GM12878 (cell line): ENCODE measurements around the gene SLC12A1. TPM values are rescaled to one million over a fixed set of nuclear protein-coding genes. Genes with fewer than 3 reads are reported as not detected.

ENCODE experiments used
- ATAC-seq: fragments of 200-7000 bp; cut with Tn5 transposase; 3 replicates; pipeline ENCODE4 v1.9.1; 2020; ENCODE audit warnings: mild to moderate bottlenecking, moderate library complexity
- BruUV-seq: library from RNA; stranded (reverse); fragments of 400-500 nt; replicated peaks from 2 replicates; lab custom pipeline; 2021; lab: Mats Ljungman, UMichigan
- CTCF ChIA-PET: fragments of 300-600 bp; sonication (Branson Sonifier 250); formaldehyde crosslinking; extraction: SDS; loops from one replicate; lab custom pipeline; 2021; ENCODE audit warnings: inconsistent platforms; lab: Yijun Ruan, JAX
- POLR2A ChIA-PET: fragments of 350-600 bp; formaldehyde crosslinking; extraction: SDS; loops from one replicate; lab custom pipeline; 2021; ENCODE audit warnings: inconsistent platforms; lab: Charles Lee
- RAD21 ChIA-PET: fragments of 300-600 bp; sonication (Branson Sonifier 250); formaldehyde crosslinking; loops from one replicate; lab custom pipeline; 2023; ENCODE audit warnings: antibody characterized with exemption; ENCODE audit not compliant: unreplicated experiment; lab: Charles Lee
- SMC1A ChIA-PET: fragments of 300-600 bp; sonication (Branson Sonifier 250); formaldehyde crosslinking; loops from one replicate; lab custom pipeline; 2023; ENCODE audit not compliant: unreplicated experiment, uncharacterized antibody; lab: Charles Lee
- DNase-seq: peaks from one replicate; pipeline ENCODE4 v3.0.0-alpha.2; 2011; ENCODE audit warnings: low read depth, low spot score
- FAIRE-seq: peaks from 3 replicates; lab custom pipeline; 2011; peaks lifted over from hg19 to GRCh38; lab: Jason Lieb, UNC
- H2AFZ ChIP-seq: 2 replicates; pipeline ENCODE4 v1.6.0; 2011; ENCODE audit warnings: low read depth, low read length, control low read depth; ENCODE audit not compliant: control insufficient read depth
- H3K27ac ChIP-seq: 2 replicates; pipeline ENCODE4 v1.5.1; 2011; ENCODE audit warnings: control low read depth; ENCODE audit not compliant: control insufficient read depth, insufficient read depth
- H3K27me3 ChIP-seq, 2 experiments: replicated peaks in 1 of 2; 2 replicates each; pipeline versions ENCODE4 v1.6.0 to v1.6.1; 2011; ENCODE audit warnings: low read length in 1 of 2; ENCODE audit not compliant: control insufficient read depth in 2 of 2, insufficient read depth in 2 of 2
- H3K36me3 ChIP-seq, 2 experiments: 2 replicates each; pipeline ENCODE4 v1.5.1; 2011; ENCODE audit warnings: low read length in 1 of 2; ENCODE audit not compliant: control insufficient read depth in 2 of 2, insufficient read depth in 2 of 2
- H3K4me1 ChIP-seq: 2 replicates; pipeline ENCODE4 v1.6.1; 2011; ENCODE audit warnings: mild to moderate bottlenecking, low read length, moderate library complexity, mixed read lengths; ENCODE audit not compliant: control insufficient read depth, insufficient read depth
- H3K4me2 ChIP-seq: 2 replicates; pipeline ENCODE4 v1.6.0; 2011; ENCODE audit warnings: control low read depth; ENCODE audit not compliant: control insufficient read depth, insufficient read depth
- H3K4me3 ChIP-seq: fragments of 200-600 bp; sonication (generic); 2 replicates; pipeline ENCODE4 v1.5.1; 2016
- H3K79me2 ChIP-seq: 2 replicates; pipeline ENCODE4 v1.6.0; 2011; ENCODE audit warnings: low read length; ENCODE audit not compliant: control insufficient read depth, insufficient read depth
- H3K9ac ChIP-seq: 2 replicates; pipeline ENCODE4 v1.8.0; 2011; ENCODE audit warnings: low read length, control low read depth, mixed read lengths; ENCODE audit not compliant: control insufficient read depth, insufficient read depth
- H3K9me3 ChIP-seq: replicated peaks from 3 replicates; pipeline ENCODE4 v1.5.1; 2011; ENCODE audit warnings: mild to moderate bottlenecking, low read length; ENCODE audit not compliant: control insufficient read depth, insufficient read depth
- H4K20me1 ChIP-seq: 2 replicates; pipeline ENCODE4 v1.6.0; 2011; ENCODE audit not compliant: control insufficient read depth, insufficient read depth
- CREM ChIP-seq: IDR thresholded peaks from 2 replicates; pipeline ENCODE4 v1.6.1; 2014; ENCODE audit warnings: antibody characterized with exemption, low read depth
- GATAD2B ChIP-seq: fragments of 450-650 bp; conservative IDR thresholded peaks from 2 replicates; pipeline ENCODE4 v1.6.1; 2017; ENCODE audit warnings: low read depth, mild to moderate bottlenecking, moderate library complexity
- HDGF ChIP-seq: fragments of 450-650 bp; IDR thresholded peaks from 2 replicates; pipeline ENCODE4 v1.6.1; 2016; ENCODE audit warnings: antibody characterized with exemption
- IKZF2 ChIP-seq, 2 experiments: fragments of 450-650 bp; IDR thresholded peaks; 2 replicates each; pipeline ENCODE4 v1.6.1; 2017; ENCODE audit warnings: mild to moderate bottlenecking in 2 of 2, moderate library complexity in 2 of 2
- KLF5 ChIP-seq: fragments of 450-650 bp; IDR thresholded peaks from 2 replicates; pipeline ENCODE4 v1.6.1; 2014; ENCODE audit warnings: mild to moderate bottlenecking; ENCODE audit not compliant: partially characterized antibody
- LARP7 ChIP-seq: fragments of 450-650 bp; IDR thresholded peaks from 2 replicates; pipeline ENCODE4 v1.6.1; 2017; ENCODE audit warnings: mild to moderate bottlenecking
- MYB ChIP-seq: fragments of 150-350 bp; IDR thresholded peaks from 2 replicates; pipeline ENCODE4 v1.6.1; 2014; ENCODE audit warnings: mild to moderate bottlenecking, low read depth, low read length, borderline replicate concordance
- NR2C1 ChIP-seq: fragments of 450-650 bp; IDR thresholded peaks from 2 replicates; pipeline ENCODE4 v1.6.1; 2017; ENCODE audit warnings: antibody characterized with exemption, mild to moderate bottlenecking, moderate library complexity
- NR2C2 ChIP-seq: IDR thresholded peaks from 2 replicates; pipeline ENCODE4 v1.6.1; 2011; ENCODE audit warnings: borderline replicate concordance, low read depth; ENCODE audit not compliant: control insufficient read depth, insufficient read length
- POLR2AphosphoS5 ChIP-seq: IDR thresholded peaks from 2 replicates; pipeline ENCODE4 v1.6.1; 2011; ENCODE audit warnings: mild to moderate bottlenecking, low read length, inconsistent platforms
- SMAD5 ChIP-seq: IDR thresholded peaks from 2 replicates; pipeline ENCODE4 v1.6.1; 2016; ENCODE audit warnings: antibody characterized with exemption, low read depth
- YY1 ChIP-seq: IDR thresholded peaks from 2 replicates; pipeline ENCODE4 v1.6.1; 2011; ENCODE audit warnings: low read depth, mild to moderate bottlenecking, low read length
- ZNF24 ChIP-seq: fragments of 450-650 bp; IDR thresholded peaks from 2 replicates; pipeline ENCODE4 v1.6.1; 2017; ENCODE audit warnings: antibody characterized with exemption, mild to moderate bottlenecking
- WGBS: methylation state at CpG from one replicate; pipeline ENCODE4 v1.1.6; 2016; ENCODE audit warnings: low lambda C conversion rate; ENCODE audit not compliant: insufficient replicate concordance, insufficient coverage; ENCODE audit errors: missing lambda C conversion rate; 5-methylcytosine and 5-hydroxymethylcytosine counted together
- in situ Hi-C: fragments of 300-500 bp; cut with MboI; formaldehyde crosslinking; loops from 9 replicates; pipeline ENCODE4 v1.14.3; 2018; ENCODE audit warnings: mixed read lengths
- intact Hi-C: fragments of 100-400 bp; cut with micrococcal nuclease; formaldehyde crosslinking; loops from one replicate; pipeline ENCODE4 v1.14.2; 2022; ENCODE audit not compliant: unreplicated experiment
- polyA plus RNA-seq, 11 experiments: library from polyadenylated mRNA; depleted of rRNA in 4 of 11; unstranded in 6 of 11; stranded (reverse) in 5 of 11; fragments of >200 nt; fragmentation: Nextera tagmentation in 4 of 11; fragmentation: Illumina TruSeq in 1 of 11; extraction: Ambion mirVana in 4 of 11; extraction: Trizol in 1 of 11; gene quantifications; 1 replicate in 1 of 11; 2 replicates in 10 of 11; pipeline versions ENCODE4 v1.2.1 to v1.2.3, GENCODE V29; 2011 to 2016; ENCODE audit warnings: inconsistent platforms in 2 of 11, missing spikeins in 2 of 11, low read depth in 1 of 11
- total RNA-seq, 4 experiments: library from RNA; depleted of rRNA in 3 of 4; stranded (reverse); fragments of >200 nt in 3 of 4; fragmentation: Illumina TruSeq in 1 of 4; extraction: Trizol in 1 of 4; gene quantifications; 2 replicates each; pipeline versions ENCODE4 v1.2.1 to v1.2.3, GENCODE V29; 2013 to 2021
- TF ChIP-seq, protein P1 (sequence below): fragments of 450-650 bp; IDR thresholded peaks from 2 replicates; pipeline ENCODE4 v1.6.1; 2016; ENCODE audit warnings: mild to moderate bottlenecking, moderate library complexity, borderline replicate concordance
- TF ChIP-seq, protein P2 (sequence below): fragments of 450-650 bp; formaldehyde crosslinking; IDR thresholded peaks from 2 replicates; pipeline ENCODE4 v1.5.0; 2022; ENCODE audit warnings: mild to moderate bottlenecking, missing genetic modification characterization

SLC12A1 gene
- total and polyA plus RNA-seq, 10 of the 15 experiments (the other 5 are each of a cell fraction or from before 2014, with no cell fraction given), result under 0.01 TPM; not detected in 9

DNA sequence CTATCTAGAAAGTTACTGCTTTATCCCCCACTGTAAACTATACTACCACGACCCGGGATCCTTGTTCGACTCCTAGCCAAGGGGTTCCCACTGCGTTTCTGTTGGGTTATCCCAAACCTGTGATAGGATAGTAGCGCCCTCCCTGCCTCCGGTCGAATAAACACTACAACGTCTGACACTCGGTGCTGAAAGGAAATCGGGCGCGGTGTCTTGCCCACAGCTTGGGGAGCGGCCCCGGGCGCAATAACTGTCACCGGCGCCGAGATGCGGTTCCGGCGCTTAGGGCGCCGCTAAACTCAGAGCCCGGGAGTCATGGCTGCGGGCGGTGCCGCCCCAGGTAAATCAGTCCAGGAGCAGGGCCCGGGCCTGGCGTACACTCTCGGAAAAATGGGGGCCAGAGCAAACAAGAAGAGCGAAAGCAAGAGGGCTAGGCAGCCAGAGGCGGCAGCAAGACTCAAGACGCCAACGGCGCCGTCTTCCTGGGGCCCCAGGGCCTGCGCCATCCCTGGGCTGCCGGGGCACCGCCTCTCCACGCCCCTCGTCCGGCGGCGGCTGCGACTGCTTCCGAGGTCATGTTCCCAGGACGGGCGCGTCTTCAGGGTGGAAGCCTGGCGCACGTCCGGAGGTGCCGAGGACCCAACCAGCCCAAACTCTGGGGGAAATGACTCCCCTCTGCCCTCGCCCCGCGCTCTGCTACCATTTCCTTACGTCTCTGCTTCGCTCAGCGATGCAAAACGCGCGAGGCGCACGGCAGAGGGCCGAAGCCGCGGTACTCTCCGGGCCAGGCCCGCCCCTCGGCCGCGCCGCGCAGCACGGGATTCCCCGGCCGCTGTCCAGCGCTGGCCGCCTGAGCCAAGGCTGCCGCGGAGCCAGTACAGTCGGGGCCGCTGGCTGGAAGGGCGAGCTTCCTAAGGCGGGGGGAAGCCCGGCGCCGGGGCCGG, 125.0 kb downstream of the SLC12A1 start, which contains the start of gene DUT:
TSS of gene DUT (plus strand) at position 575 of the 941 bp plus-strand sequence. CDS start at position 662, 87 bp downstream.
- FAIRE-seq (no peak), ATAC-seq (peak; percentile 91), DNase-seq (peak; percentile 39)
- H4K20me1 ChIP-seq, result no peaks in the 10 kb centered on the region
- POLR2A ChIA-PET, result interaction anchor here (0.6 to 1.1 kb wide), 6 partner anchors 21 to 458 kb away, joined by 3 to 6 read pairs (median 4); no protein-coding TSS in a partner anchor
- intact Hi-C loops, result loop anchor here (10.0 kb wide), 1 partner anchor 1294 kb away; the partner anchor contains the start of genes DTWD1 and FAM227B
- in situ Hi-C loops, result loop anchor here (25.0 kb wide), 1 partner anchor 1281 kb away; the partner anchor contains the start of genes DTWD1 and FAM227B
- H3K27ac ChIP-seq, result peak within 1 kb of the TSS; percentile 89
- peak within 1 kb of the TSS; percentile 92 for H3K9ac ChIP-seq
- BruUV-seq, result no TSS peak
- peaks cover 51% of the 10 kb centered on the region for H3K79me2 ChIP-seq
- H3K4me2 ChIP-seq, result peak within 1 kb of the TSS; percentile 90
- peak within 1 kb of the TSS; percentile 91 for H3K4me3 ChIP-seq
- SMC1A ChIA-PET, result interaction anchor here (0.9 to 2.3 kb wide), 4 partner anchors 9 to 41 kb away, joined by 3 to 10 read pairs (median 3); no protein-coding TSS in a partner anchor
- CTCF ChIA-PET, result interaction anchor here (0.7 to 6.6 kb wide), 5 partner anchors 11 to 470 kb away, joined by 3 to 123 read pairs (median 3); no protein-coding TSS in a partner anchor
- no peaks in the 10 kb centered on the region for H3K9me3 ChIP-seq
- peak within 1 kb of the TSS; percentile 72 for H2AFZ ChIP-seq
- RAD21 ChIA-PET, result interaction anchor here (1.1 kb wide), 1 partner anchor 1135 kb away, joined by 3 read pairs; no protein-coding TSS in a partner anchor
- H3K4me1 ChIP-seq, result peaks cover 5% of the 10 kb centered on the region; the same call in 1 of the 2 replicates
- H3K27me3 ChIP-seq, result no peaks in the 10 kb centered on the region
- WGBS, result under 1% methylated on average over 70 of the region's 89 CpGs
- H3K36me3 ChIP-seq, result peaks cover 0 to 6% of the 10 kb centered on the region in 2 experiments; a peak in 2 of 4 replicates
- peak; percentile 59; the same call in 1 of the 2 replicates for TF ChIP-seq CREM
- peak; percentile 16; the same call in 1 of the 2 replicates for TF ChIP-seq MYB
- TF ChIP-seq POLR2AphosphoS5, result peak; percentile 89
- TF ChIP-seq LARP7, result peak; percentile 84; the same call in 1 of the 2 replicates
- TF ChIP-seq, protein P1, sequence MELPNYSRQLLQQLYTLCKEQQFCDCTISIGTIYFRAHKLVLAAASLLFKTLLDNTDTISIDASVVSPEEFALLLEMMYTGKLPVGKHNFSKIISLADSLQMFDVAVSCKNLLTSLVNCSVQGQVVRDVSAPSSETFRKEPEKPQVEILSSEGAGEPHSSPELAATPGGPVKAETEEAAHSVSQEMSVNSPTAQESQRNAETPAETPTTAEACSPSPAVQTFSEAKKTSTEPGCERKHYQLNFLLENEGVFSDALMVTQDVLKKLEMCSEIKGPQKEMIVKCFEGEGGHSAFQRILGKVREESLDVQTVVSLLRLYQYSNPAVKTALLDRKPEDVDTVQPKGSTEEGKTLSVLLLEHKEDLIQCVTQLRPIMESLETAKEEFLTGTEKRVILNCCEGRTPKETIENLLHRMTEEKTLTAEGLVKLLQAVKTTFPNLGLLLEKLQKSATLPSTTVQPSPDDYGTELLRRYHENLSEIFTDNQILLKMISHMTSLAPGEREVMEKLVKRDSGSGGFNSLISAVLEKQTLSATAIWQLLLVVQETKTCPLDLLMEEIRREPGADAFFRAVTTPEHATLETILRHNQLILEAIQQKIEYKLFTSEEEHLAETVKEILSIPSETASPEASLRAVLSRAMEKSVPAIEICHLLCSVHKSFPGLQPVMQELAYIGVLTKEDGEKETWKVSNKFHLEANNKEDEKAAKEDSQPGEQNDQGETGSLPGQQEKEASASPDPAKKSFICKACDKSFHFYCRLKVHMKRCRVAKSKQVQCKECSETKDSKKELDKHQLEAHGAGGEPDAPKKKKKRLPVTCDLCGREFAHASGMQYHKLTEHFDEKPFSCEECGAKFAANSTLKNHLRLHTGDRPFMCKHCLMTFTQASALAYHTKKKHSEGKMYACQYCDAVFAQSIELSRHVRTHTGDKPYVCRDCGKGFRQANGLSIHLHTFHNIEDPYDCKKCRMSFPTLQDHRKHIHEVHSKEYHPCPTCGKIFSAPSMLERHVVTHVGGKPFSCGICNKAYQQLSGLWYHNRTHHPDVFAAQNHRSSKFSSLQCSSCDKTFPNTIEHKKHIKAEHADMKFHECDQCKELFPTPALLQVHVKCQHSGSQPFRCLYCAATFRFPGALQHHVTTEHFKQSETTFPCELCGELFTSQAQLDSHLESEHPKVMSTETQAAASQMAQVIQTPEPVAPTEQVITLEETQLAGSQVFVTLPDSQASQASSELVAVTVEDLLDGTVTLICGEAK, result peak; percentile 87
- TF ChIP-seq, protein P2, sequence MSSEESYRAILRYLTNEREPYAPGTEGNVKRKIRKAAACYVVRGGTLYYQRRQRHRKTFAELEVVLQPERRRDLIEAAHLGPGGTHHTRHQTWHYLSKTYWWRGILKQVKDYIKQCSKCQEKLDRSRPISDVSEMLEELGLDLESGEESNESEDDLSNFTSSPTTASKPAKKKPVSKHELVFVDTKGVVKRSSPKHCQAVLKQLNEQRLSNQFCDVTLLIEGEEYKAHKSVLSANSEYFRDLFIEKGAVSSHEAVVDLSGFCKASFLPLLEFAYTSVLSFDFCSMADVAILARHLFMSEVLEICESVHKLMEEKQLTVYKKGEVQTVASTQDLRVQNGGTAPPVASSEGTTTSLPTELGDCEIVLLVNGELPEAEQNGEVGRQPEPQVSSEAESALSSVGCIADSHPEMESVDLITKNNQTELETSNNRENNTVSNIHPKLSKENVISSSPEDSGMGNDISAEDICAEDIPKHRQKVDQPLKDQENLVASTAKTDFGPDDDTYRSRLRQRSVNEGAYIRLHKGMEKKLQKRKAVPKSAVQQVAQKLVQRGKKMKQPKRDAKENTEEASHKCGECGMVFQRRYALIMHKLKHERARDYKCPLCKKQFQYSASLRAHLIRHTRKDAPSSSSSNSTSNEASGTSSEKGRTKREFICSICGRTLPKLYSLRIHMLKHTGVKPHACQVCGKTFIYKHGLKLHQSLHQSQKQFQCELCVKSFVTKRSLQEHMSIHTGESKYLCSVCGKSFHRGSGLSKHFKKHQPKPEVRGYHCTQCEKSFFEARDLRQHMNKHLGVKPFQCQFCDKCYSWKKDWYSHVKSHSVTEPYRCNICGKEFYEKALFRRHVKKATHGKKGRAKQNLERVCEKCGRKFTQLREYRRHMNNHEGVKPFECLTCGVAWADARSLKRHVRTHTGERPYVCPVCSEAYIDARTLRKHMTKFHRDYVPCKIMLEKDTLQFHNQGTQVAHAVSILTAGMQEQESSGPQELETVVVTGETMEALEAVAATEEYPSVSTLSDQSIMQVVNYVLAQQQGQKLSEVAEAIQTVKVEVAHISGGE (CRISPR knock-in tag), result peak; percentile 21; the same call in 1 of the 2 replicates
- peak in 1 of 2 experiments; percentile 18; a peak in 1 of 4 replicates for TF ChIP-seq IKZF2 (IDR thresholded peaks at IDR 0.05)
- peak; percentile 80 for TF ChIP-seq KLF5
- peak; percentile 66 for TF ChIP-seq NR2C2
- peak; percentile 19; the same call in 1 of the 2 replicates for TF ChIP-seq ZNF24
- TF ChIP-seq SMAD5, result peak; percentile 76; the same call in 1 of the 2 replicates
- peak; percentile 83; the same call in 1 of the 2 replicates for TF ChIP-seq GATAD2B
- peak; percentile 89 for TF ChIP-seq YY1
- TF ChIP-seq NR2C1, result peak; percentile 97
- peak; percentile 84 for TF ChIP-seq HDGF
